Loucy (cell line): Measurements from ENCODE around the gene CDK16.

Source experiments
- CTCF ChIP-seq: fragments of 200-600 bp; sonication (generic); conservative IDR thresholded peaks from 2 replicates; pipeline ENCODE4 v1.5.1; 2014; ENCODE audit warnings: mild to moderate bottlenecking, antibody characterized with exemption, low read length
- EZH2phosphoT487 ChIP-seq: fragments of 200-600 bp; IDR thresholded peaks from 2 replicates; pipeline ENCODE4 v1.6.1; 2018; ENCODE audit warnings: antibody characterized with exemption, mild to moderate bottlenecking, moderate library complexity, borderline replicate concordance

DNA sequence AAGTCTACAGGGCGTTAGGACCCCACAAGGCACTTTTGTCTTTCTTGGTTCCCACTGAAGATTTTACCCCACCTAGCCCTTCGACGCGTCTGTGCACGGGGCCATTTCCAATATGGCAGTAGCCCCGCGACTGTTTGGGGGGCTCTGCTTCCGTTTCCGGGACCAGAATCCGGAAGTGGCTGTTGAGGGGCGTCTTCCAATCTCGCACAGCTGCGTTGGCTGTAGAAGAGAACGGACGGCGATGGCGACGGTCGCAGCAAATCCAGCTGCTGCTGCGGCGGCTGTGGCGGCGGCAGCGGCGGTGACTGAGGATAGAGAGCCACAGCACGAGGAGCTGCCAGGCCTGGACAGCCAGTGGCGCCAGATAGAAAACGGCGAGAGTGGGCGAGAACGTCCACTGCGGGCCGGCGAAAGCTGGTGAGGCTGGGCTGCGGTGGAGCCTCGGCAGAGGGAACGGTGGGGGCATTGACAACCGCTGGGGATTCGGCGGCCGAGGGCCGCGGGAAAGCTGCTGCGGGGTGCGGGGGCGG is 14.4 kb downstream of the CDK16 start, which contains the start of gene USP11:
- TF ChIP-seq EZH2phosphoT487 (no peak), CTCF (no peak)
